Skeletal muscle cell (primary cell): ENCODE data around the gene IGDCC3.

ENCODE experiments used
- DNase-seq: peaks from one replicate; pipeline ENCODE4 v3.0.0-alpha.2; 2010; ENCODE audit warnings: low read depth
- H3K4me3 ChIP-seq: 2 replicates; pipeline ENCODE4 v1.5.1; 2011; ENCODE audit warnings: low read depth, mild to moderate bottlenecking, control low read depth, low read length, moderate library complexity

Gene IGDCC3

DNA sequence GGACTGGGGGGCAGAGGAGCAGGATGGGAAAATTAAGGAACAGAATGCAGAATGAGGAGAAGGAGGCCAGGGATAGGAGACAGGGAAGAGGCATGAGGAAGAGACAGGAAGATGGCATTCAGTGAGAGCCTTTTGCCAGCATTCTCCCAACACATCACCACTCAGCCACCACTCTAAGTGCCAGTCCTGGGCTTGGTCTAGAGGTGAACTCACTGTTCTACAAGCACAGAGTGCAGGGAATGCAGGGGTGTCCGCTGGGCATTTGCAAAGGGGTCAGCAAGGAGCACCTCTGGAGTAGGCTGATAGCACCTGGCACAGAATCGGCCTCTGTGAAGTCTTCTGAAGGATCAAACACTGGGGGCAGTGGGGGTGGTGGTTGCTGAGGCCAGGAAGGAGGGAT lies 14.6 kb upstream of the IGDCC3 start:
- no peak for DNase-seq
- H3K4me3 ChIP-seq: no peak overlapping the region

DNA sequence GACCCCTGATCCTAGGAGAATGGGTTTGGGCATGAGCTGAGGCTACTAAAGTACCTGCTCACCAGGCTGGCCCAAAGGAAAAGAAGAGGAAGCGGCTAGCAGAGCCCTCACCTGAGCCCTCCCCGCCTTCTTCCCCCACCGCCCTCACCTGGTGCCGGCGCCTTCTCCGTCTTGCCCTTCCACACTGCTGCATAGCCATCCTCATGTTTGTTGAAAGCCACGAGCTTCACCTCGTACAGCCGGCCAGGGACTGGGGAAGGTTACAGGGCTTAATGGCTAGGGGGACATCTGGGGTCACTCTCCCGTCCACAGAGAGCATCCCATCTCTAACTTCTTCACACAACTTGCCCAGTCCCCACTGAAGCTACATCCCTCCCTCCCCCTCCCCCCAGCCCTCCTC lies 13.9 kb upstream of the IGDCC3 start:
- no peak for DNase-seq
- no peak overlapping the region for H3K4me3 ChIP-seq

DNA sequence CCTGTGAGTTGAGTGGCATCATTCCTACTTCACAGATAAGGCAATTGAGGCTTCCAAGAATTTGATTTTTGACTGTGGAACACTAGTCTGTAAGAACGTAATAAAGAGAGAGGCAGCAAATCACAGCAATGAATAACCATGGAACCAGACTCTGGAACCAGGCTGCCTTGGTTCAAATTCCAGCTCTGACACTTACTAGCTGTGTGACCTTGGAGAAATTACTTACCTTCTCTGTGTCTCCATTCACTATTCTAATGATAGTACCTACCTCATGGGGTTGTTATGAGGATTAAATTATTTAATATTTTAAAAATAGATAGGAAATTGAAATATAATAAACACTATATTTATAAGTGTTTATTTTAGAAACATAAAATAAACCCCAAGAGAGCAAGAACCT lies 12.6 kb upstream of the IGDCC3 start:
- H3K4me3 ChIP-seq: no peak overlapping the region
- no peak for DNase-seq

DNA sequence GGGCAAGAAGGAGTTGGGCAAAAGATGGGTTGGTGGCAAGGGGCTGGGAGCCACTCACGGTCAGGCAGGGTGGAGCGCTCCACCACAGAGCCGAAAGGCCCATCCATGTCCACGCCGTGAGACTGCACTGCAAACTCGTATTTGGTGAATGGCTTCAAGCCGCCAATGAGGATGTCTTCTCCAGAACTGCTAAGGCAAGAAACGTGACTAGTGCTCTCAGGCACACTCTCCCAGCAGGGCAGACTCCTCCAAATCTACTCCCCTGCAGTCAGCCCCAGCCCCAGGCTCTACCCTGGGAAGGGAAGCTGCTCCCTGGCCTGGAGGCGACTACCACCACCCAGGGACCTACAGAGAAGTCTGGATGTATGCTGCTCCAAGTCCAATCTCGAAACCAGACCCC lies 11.4 kb upstream of the IGDCC3 start:
- no peak overlapping the region for H3K4me3 ChIP-seq
- DNase-seq: no peak

DNA sequence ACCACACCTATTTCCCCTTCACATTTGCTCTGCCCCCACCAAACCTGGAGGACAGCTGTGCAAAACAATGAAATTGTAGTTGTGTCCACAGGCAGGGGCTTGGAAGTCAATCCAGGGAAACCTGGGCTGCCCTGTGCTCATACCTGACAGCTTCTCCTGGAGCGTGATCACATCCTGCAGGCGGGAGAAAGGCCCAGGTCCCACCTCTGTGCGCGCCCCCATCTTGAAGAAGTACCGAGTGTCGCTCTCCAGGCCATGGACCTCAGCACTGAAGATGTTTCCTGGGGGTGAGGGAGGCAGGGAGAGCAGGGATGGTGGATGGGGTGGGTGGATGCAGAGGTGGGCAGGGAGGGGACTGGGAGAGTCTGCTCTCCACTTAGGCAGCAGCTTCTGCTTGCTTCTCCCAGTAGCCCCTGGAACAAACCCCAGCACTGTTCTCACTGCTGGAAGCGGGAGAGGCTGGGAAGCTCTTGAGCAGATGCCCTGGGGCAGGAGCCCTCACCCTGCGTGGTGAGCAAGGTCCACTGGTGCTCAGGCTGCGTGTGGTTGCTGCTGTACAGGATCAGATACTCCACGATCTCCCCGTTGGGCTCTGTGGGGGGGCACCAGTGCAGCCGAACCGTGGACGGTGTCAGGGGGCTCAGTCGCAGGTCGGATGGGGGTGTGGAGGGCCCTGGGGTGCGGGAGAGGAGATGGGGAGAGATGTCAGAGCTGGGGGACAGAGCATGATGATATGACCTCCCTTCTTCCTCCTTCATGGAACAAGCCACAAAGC lies 10.7 kb upstream of the IGDCC3 start:
- no peak for DNase-seq
- H3K4me3 ChIP-seq: no peak overlapping the region

DNA sequence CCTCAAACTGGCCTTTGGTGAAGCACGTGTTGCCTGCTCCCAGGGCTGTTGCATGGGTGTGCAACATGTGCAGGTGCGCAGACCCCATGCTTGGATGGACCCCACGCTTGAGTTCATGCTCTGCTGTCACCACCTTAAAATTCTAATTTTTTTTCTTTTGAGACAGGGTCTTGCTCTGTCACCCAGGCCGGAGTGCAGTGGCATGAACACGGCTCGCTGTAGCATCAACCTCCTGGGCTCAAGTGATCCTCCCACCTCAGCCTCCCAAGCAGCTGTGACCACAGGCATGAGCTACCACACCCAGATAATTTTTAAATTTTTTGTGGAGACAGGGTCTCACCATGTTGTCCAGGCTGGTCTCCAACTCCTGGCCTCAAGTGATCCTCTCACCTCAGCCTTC lies 9.1 kb upstream of the IGDCC3 start:
- no peak for DNase-seq
- no peak overlapping the region for H3K4me3 ChIP-seq

DNA sequence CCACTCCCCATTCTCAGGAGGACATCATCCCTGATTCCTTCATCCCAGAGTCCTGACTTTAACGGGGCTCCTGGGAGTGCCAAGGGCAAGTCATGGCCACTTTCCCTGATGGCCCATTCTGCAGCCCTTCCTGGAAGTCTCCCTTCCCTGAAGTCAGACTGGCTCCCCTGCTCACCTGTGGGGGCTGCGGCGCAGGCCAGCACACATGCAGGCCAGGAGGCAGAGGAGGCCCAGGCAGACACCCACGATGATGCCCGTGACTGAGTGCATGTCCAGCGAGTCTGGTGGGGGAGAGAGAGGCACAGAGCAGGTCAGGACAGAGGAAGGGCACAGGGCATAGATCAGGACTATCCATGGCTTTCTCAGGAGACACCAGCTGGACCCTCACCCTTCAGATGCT lies 8.6 kb upstream of the IGDCC3 start:
- no peak overlapping the region for H3K4me3 ChIP-seq
- DNase-seq: no peak

DNA sequence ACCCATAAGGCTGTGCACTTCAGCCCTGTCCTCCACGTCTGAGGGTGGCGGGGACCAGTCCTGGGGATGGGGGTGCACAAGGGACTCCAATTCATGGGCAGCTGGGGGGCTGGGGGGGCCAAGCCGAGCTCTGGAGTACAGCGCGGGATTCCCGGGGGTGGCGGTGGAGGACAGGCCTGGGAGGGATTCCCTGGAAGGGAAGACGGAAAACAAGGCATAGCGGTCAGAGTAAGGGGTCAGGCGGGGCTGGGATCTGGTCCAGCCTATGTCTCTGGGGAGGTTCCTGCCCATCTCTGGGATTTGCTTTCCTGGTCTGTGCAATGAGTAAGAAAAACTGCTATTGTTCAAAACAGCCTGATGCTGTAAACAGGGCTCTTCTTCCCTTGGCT lies 8.1 kb upstream of the IGDCC3 start:
- no peak for DNase-seq
- H3K4me3 ChIP-seq: no peak overlapping the region

DNA sequence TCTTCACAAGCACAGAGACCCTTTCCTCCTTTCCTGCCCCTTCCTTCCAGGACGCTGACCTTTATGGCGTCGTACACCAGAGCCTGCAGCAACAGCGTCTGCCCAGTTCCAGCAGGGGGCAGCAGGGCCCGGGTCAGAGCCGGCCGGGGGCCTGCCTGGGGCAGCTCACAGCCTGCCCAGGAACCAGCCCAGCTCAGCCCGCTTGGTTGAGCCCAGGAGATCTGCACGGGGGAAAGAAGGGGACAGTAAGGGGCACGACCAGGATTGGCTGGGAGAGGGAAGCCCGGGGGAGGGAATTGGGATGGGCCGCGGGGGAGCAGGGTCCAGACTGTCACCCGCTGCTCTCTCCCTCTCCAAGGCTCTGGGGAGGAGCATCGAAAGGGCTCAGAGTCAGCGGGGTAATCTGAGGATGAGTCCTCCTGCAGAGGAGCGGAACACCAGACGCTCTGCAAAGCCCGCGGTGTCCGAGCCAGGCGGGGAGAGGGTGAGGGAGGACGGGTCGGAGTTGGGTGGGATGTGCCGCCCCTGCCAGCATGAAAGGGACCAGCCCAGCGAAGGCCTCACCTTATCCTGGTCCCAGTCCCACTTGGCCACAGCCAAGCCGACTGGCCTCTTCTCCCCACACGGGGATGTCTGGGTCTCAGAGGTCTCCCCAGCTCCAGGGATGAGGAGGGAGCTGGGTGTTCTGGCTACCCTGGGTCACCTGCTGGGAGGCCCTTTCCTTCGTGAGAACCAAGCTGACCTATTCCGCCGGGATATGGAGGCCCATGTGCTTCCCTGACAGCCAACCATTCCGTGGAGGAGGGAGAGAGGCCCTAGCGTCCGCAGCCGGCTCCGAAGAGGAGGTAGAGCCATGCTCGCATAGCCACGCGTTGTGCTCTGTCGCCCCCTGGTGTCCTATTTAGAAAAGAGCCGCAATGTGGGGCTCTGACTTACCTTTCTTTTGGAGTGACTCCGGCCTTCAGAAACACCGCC lies 7.4 kb upstream of the IGDCC3 start:
- peak; percentile 33 for DNase-seq
- H3K4me3 ChIP-seq: no peak overlapping the region

DNA sequence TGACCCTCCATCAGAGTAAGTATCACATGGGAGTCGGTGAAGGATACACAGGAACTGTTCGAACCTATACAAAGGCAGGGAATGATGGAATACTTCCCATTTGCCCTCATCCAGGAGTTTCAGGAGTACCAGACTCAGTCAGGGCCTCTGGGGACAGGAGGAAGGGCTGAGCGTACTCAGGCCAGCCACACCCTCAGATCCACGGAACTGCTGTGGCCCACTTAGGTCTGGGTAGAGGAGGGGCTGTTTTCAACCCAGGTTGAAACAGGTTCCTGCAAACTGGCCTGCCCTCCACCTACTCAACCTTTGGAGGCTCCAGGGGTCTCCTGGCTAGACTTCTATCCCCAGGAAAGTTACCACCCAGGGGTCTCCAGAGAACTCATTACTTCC lies 6.7 kb upstream of the IGDCC3 start:
- no peak for DNase-seq
- H3K4me3 ChIP-seq: no peak overlapping the region

DNA sequence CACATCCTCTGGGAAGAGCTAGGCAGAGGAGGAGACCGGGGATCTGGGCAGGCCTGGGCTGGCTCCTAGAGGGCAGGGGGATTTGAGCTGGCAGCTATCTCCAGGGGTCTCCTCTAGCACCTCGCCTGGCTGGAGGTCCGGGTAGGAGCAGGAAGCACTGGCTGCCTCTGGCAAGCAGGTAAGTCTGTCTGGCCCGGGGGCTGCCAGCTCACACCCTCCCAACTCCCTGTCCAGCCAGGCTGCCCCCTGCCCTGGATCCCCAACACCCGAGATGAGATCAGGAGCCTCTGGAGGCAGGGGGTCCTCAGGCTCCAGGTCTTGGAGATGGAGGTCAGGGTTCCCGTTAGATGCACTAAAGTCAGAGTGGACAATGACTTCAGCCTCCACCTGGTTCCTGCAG lies 6.2 kb upstream of the IGDCC3 start:
- no peak for DNase-seq
- H3K4me3 ChIP-seq: no peak overlapping the region

DNA sequence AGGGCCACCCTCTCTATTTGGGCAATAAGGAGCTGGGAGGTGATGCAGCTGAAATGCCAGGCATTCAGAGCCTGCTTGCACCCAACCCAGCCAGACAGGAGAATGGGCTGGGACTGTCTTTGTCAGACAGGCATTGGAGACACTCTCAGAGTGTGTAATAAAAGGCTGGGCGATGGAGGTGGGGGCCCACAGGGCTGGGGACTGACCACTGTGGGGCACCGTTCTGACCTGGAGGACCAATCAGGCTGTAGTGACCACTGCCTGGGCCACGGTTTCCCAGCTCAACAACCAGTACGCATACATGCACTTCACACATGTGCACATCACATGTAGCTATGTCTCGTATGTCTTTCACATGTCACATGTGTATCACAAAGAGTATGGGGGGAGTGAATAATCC lies 5.7 kb upstream of the IGDCC3 start:
- DNase-seq: no peak
- H3K4me3 ChIP-seq: no peak overlapping the region

DNA sequence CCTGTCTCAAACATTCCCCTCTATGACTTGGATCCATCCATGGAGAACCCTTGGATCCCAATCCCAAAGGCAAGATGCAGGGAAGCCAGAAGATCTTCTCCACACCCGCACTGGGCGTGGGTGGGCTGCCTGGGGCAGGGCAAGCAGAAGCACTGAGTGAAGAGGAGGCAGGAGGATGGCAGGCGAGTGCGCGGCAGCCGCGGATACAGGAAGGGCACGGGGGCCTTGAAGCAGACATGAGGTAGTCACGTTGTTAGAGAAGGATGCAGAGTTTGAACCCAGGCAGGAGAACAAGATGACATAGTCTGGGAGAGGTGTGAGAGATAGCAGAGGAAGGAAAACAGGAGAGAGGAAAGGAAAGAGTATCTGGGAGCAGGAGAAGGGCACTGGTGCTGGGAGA lies 5.1 kb upstream of the IGDCC3 start:
- H3K4me3 ChIP-seq: no peak overlapping the region
- DNase-seq: no peak

DNA sequence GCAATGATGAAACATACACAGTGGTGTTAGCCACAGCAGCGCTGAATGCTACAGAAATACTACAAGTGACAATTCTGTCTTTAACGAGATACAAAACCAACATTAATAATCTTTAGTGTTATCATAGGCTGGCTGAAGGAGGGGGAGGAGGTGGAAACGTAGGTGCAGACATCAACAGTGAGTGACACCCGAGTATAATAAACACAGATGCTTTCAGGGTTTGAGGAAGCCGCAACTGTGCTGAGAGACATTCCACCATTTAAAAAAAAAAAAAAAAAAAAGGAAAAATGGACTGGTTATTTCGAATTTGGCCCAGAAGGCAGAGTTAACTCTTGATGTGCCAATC lies 4.3 kb upstream of the IGDCC3 start:
- no peak for DNase-seq

DNA sequence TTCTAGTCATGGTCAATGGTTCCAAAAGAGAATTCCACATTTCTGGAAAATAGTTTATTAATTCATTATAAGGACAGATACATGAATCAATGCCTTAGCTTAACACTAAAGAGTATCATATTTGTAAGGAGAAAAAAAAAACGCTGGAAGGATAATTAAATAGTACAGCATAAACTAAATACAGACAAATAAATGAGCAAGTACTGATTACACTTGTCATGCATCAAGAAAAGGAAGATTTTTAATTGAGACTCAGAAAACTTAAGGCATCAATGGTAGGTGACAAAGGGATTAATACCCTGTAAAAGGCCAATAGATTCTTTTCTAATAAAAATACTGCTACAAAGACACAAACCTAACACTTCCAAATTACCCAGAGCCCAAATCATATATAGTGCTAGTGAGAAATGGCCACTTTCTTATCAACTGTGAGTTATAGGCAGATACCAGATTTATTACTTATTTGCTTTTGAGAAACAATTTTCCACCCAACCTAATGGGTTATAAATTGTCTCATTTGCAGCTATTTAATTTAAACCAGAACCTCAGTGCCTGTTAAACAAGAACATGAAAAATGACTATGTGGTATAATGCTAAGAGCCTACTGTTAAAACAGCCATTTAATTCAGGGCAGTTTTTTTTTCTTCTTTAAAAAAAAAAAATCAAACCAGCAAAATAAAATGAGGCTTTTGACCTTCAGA lies 3.8 kb upstream of the IGDCC3 start:
- H3K4me3 ChIP-seq: no peak overlapping the region
- DNase-seq: no peak

More for the DNA sequence above, 4.3 kb upstream of the IGDCC3 start:
- no peak overlapping the region for H3K4me3 ChIP-seq

DNA sequence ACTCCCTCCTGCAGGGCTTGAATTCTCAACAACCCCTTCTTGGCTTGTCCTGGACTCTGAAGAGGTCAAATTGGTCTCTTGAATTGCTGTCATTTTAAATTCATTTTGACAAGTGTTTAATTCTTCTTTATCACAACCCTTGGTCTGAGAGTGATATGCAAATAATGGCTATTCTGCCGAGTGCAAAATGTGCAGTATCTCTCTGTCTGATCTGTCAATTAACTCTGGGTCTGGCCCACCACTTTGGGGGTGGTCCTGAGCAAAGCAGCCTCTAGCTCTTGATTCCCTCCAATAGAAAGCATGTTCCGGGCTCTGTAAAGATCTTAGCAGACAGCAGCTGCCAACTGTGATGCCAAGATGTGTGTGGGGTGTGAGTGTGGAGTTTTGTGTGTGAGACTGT lies 2.2 kb upstream of the IGDCC3 start:
- DNase-seq: no peak
- no peak overlapping the region for H3K4me3 ChIP-seq

DNA sequence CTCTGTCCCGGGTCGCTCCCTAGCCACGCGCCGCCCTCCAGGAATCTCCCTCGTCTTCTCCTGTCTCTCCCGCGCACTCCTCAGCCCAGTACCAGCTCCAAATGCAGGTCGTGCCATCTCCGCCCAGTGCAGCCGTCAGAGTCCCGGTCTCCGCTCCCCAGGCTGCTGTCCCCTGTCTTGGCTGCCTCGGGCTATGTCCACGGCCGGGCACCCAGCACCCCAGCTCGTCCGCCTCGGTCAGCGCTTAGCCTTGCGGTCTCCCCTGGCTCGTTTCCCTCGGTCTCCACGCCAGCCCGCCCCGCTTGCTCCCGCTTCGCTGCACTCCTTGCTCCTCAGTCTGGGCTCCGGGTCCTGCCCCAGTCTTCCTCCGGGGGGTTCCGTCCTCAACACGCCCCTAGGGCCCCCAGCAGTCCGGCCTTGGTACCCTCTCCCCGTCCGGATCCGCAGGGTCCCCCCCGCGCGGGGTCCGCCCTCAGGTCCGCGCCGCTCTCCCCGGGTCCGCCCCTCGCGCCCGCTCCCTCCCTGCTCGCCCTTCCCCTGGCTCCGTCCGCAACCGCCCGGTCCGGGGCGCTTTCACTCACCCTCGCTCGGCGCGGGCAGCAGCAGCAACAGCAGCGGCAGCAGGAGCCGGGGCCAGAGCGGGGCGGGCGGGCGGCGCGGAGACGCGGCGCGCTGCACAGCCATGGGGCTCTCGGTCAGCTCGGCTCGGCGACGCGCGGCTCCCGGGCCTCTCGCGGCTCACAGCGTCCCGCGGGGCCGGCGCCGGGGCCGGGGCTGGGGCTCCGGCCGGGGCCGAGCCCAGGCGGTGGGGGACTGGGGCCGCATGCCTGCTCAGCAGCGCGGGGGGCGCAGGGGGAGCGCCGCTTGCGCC lies 462 bp downstream of the IGDCC3 start:
- peak overlapping the region; percentile 52 for H3K4me3 ChIP-seq
- no peak for DNase-seq

DNA sequence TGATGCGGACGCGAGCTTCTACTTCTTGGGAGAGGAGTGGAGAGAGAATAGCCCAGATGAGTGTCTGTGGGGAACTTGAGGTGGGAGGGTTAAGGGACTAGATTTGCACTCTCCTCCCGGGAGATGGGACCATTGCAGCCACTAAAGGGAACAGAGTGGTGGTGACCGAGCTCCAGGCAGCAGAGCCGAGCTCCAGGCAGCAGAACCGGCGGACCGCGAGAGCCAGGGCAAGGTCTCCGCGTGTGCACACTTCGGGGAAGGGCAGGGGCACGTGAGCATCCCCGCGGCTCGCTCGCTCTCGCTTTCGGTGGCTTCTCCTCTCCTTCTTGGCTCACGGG lies 1.1 kb downstream of the IGDCC3 start:
- DNase-seq: no peak
- H3K4me3 ChIP-seq: peak overlapping the region; percentile 52

DNA sequence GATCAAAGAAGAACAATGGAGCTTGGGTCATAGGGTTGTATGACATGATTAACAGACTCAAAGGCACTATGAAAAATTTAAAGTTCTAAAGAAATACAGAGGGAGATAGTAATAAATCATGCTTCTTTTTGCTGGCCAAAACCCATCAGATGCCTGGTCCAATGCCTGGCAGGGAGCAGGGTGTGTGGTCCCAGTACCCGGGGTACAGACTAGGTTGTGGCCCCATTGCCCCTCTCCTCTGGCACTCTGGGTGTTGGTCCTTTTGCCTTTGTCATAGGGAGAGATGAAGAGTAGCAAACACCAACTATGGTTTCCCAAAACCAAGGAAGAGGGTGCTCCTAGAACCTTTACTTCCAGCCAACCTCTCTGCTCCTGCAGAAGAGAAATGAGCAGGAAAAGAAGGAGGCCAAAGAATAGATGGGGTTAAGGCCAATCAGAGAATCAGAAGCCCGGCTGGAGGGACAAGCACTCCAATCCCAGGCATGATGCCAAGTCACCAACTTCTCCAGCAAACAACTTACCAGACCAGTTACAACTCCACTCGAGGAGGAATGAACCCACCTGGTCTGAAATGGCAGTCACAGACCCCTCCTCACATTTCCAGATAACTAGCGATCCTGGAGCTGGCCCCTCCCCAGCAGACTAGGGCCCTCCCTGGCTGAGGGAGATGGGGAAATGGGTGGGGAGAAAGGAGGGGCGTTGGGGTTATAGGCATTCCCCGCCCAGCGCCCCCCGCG lies 1.8 kb downstream of the IGDCC3 start:
- no peak overlapping the region for H3K4me3 ChIP-seq
- no peak for DNase-seq
